CD4-positive, alpha-beta T cell treated with Interferon alpha-2 for 1 hour (primary cell): ENCODE measurements around the gene TRIM44.
"Not testable (repeated sequence)": the region's sequence is repeated elsewhere in the genome, so short reads cannot be mapped to it uniquely, and the experiment has no call there.

ENCODE experiments used
- DNase-seq, 2 donors: peaks; one replicate each; pipeline ENCODE4 v3.0.0-alpha.2; 2020 to 2022

The TRIM44 gene

DNA sequence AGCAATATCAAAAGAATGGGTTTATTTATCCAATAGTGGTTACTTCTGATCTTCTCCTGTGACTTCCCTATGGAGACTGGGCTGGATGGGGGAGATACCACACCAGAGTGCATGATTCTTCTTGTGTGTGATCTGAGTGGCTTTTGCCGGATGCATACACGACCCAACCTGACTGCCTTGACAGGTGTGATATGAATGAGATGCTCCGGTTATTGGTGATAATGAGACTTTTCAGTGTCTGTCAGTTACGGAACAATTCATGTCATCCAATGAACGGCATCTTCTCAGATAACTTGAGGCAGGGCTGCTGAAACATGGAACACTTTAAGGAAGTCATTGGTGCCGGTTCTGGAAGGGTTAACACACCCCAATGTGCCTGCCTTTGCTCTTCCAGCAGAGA is 26.6 kb upstream of the TRIM44 start:
- no peak for DNase-seq

GRCh38 chr11:35639591-35640179 is 22.9 kb upstream of the TRIM44 start:
- DNase-seq = no peak

GRCh38 chr11:35641171-35641897 is 21.2 kb upstream of the TRIM44 start:
- DNase-seq = no peak

DNA sequence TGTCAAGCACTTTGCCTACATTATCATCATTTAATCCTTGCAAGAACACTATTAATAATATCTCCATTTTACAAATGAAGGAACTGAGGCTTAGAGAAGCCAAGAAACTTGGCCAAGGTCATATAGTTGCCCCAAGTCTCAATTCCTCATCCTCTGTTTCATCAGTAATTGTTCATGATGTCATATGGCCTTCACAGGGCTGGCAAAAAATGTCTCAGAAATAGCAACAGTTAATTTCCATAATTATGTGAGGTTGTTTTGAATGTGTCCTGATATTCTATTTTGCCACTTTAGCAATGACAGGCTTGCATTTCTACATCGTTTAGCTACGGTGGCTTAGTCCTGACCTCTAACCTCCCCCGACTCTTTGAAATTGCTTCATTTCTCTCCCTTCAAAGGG is 20.6 kb upstream of the TRIM44 start:
- no peak for DNase-seq

GRCh38 chr11:35647421-35648093 is 15.0 kb upstream of the TRIM44 start:
- no peak for DNase-seq

DNA sequence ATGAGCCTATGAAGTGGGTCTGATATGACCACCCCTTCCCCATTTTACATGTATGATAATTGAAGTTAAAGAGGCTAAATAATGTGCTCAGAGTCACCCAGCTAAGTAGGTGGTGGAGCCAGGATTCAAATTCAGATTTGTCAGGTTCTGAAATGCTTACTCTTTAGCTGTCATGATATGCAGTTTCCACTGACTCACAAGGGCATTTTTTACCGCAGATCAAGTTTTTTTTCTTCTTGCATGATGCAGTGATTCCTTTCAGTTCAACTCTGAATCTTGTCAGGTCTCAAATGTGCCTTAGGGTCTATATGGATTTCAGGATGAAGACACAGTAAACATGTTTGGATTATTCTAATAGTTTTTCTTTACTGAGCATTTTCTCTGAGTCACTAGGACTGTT is 12.6 kb upstream of the TRIM44 start:
- no peak for DNase-seq

DNA sequence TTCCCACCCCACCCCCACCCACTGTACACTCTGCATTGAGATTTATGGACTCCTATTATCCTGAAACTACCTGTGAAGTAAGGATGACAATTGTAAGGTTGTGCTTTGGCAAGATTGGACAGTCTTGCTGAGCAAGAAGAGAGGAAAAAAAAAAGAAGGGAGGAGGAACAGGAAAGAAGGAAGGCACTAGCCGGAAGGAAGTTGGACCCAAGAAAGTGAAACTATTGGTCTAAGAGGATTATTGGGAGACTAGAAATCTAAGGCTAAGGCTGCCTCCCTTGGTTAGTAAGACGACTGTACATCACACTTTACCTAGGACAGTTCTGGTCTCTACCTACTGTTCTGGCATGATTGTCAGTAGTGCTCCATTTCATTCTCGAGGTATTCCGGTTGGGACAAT is 12.1 kb upstream of the TRIM44 start:
- DNase-seq = no peak

- DNase-seq = no peak
Observed at GRCh38 chr11:35651263-35651662, 11.3 kb upstream of the TRIM44 start.

- not testable (repeated sequence) for DNase-seq
Observed at GRCh38 chr11:35652786-35653185, 9.8 kb upstream of the TRIM44 start.

GRCh38 chr11:35654711-35655110 is 7.9 kb upstream of the TRIM44 start:
- no peak for DNase-seq

GRCh38 chr11:35655254-35655653 is 7.3 kb upstream of the TRIM44 start:
- no peak for DNase-seq

GRCh38 chr11:35655856-35656255 is 6.7 kb upstream of the TRIM44 start:
- no peak for DNase-seq

GRCh38 chr11:35658020-35658948 is 4.3 kb upstream of the TRIM44 start:
- DNase-seq = no peak

DNA sequence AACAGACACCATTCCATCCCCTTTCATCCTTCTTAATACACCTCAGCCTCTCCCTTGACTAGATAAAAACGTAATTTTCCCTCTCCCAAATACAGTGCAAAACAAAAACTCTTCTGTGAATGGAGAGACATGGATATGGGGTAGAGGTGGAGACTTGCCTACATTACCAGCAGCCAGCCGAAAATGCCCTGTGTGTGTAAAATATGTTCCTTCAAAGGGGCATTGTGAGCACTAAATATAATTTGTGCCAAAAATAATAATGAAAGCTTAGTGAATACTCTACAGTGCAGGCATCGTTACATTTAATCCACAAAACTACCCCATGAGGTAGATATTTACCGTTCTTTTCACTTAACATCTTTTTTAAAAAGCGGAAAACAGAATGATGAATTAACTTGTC is 1.0 kb upstream of the TRIM44 start:
- DNase-seq = no peak

DNA sequence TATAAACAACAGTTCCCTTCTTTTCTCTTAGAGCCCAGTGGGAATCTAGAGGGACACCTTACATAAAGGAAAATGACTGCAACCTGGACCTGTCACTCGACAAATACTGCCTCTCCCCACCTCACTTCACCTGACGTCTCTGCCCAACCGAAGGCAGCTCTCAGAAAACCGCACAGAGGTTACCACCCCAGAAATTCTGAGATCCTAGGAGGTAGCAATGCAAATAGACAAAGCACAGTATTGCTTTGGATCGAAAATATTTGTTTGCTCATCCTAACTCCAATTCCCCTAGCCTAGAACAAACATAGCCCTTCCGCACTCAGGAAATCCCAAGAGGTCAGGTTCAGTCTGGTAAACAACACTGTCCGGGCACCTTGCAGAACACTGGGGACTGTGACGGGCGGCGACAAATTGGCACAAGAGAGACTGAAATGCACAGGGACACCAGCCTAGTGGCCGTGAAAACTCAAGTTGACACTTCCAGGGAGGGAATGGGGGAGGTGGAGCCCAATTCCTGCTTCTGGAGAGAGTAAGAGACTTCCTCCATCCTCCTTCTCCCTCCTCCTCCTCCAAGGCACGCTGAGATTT is 420 bp upstream of the TRIM44 start:
- DNase-seq = peak; percentile 33 to 47

GRCh38 chr11:35663408-35663702 is 780 bp downstream of the TRIM44 start:
- DNase-seq = no peak

DNA sequence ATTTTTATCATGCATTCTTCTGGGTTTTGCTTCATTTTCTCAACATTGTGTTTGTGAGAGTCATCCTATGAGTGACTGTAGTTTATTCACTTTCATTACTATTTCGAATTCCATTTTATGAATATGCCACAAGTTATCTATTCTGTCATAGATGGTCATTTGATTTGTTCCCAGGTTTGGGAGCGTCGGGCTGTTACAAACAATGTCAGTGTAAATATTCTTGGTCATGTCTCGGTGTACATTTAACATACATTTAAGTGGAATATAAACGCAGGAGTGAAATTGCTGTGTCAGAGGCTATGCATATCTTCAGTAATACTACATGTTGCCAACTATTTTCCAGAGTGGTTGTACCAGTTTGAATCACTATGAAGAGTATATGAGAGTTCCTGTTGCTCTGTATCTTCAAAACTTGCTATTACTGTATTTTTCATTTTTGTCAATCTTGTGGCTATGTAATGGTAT is 2.4 kb downstream of the TRIM44 start:
- DNase-seq = peak in 1 of 2 donors; percentile 3

GRCh38 chr11:35667257-35667656 is 4.7 kb downstream of the TRIM44 start:
- DNase-seq = no peak

DNA sequence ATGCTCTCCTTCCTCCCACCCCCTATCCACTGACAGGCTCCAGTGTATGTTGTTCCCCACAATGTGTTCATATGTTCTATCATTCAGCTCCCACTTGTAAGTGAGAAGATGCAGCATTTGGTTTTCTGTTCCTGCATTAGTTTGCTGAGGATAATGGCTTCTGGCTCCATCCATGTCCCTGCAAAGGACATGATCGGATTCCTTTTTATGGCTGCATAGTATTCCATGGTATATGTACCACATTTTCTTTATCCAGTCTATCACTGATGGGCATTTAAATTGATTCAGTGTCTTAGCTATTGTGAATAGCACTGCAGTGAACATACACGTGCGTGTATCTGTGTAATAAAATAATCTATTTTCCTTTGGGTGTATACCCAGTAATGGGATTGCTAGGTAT is 5.8 kb downstream of the TRIM44 start:
- not testable (repeated sequence) for DNase-seq

- DNase-seq = no peak
Observed at GRCh38 chr11:35671396-35672127, 9.0 kb downstream of the TRIM44 start.

DNA sequence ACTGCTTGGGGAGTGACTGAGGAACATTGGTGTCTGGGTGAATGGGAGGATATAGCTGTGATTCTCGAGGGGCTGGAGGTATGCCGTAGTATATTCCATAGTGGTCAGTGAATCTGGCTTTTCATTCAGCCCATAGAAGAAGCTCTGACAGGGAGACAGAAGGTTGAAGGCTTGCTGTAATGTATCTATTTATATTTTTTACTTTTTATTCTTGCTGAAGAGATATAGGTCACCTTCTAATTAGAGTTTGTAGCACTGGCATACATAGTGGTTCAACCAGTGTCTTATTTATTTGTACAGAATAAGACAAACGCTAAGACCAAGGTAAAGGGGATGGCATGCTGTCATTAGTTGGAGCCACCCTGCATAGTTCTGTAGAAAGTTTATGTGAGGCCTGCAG is 10.0 kb downstream of the TRIM44 start:
- no peak for DNase-seq
